Right lobe of liver (tissue), 4 donors: Measurements from ENCODE around the gene CA7.

Experiments
- CTCF ChIP-seq, 4 donors: fragments of 200-600 bp in 3 of 4; fragments of 450-650 bp in 1 of 4; IDR thresholded peaks; one replicate each; pipeline versions ENCODE4 v1.5.1 to v1.8.0; 2016 to 2022; ENCODE audit warnings: antibody characterized with exemption in 4 of 4, mild to moderate bottlenecking in 2 of 4
- POLR2A ChIP-seq: fragments of 450-650 bp; IDR thresholded peaks from one replicate; pipeline ENCODE4 v1.6.1; 2017; ENCODE audit warnings: antibody characterized with exemption, mild to moderate bottlenecking
- donor health status: DM: no; HTN: no; CAD: no.
- donor health status: DM: no; HTN: no; CAD: no.
- donor health status: DM: no; HTN: yes; CAD: no.

GRCh38 chr16:66811043-66811442, 33.2 kb upstream of the CA7 start:
- TF ChIP-seq CTCF (IDR thresholded peaks at IDR 0.05) = no peak
- TF ChIP-seq POLR2A = no peak
